Keratinocyte (primary cell): Measurements from ENCODE around the gene TEX261. TPM values are rescaled to one million over a fixed set of nuclear protein-coding genes. Genes with fewer than 3 reads are reported as not detected.

Experiments
- DNase-seq: peaks from one replicate; pipeline ENCODE4 v3.0.0-alpha.2; 2011; ENCODE audit warnings: low read depth, missing footprints, low spot score
- FAIRE-seq: peaks from 2 replicates; lab custom pipeline; 2011; peaks lifted over from hg19 to GRCh38; lab: Jason Lieb, UNC
- H2AFZ ChIP-seq: 2 replicates; pipeline ENCODE4 v1.6.0; 2012; ENCODE audit warnings: low read length, control low read depth, inconsistent platforms; ENCODE audit not compliant: control insufficient read depth
- H3K27ac ChIP-seq: 2 replicates; pipeline ENCODE4 v1.5.1; 2011; ENCODE audit warnings: low read length; ENCODE audit not compliant: control insufficient read depth, insufficient read depth
- H3K27me3 ChIP-seq: 3 replicates; pipeline ENCODE4 v1.6.0; 2011; ENCODE audit warnings: low read length; ENCODE audit not compliant: control insufficient read depth, insufficient read depth; ENCODE audit errors: extremely low read depth
- H3K36me3 ChIP-seq, 2 experiments: 2 replicates in 1 of 2; 3 replicates in 1 of 2; pipeline ENCODE4 v1.5.1; 2011; ENCODE audit warnings: low read length in 2 of 2, mild to moderate bottlenecking in 1 of 2; ENCODE audit not compliant: control insufficient read depth in 2 of 2, insufficient read depth in 2 of 2; ENCODE audit errors: extremely low read depth in 1 of 2
- H3K4me1 ChIP-seq: 3 replicates; pipeline ENCODE4 v1.5.1; 2011; ENCODE audit warnings: low read length; ENCODE audit not compliant: control insufficient read depth, insufficient read depth; ENCODE audit errors: extremely low read depth
- H3K4me2 ChIP-seq: 3 replicates; pipeline ENCODE4 v1.6.0; 2011; ENCODE audit warnings: low read depth, low read length; ENCODE audit not compliant: control insufficient read depth, insufficient read depth; ENCODE audit errors: extremely low read depth
- H3K4me3 ChIP-seq, 3 experiments: fragments of 200-600 bp in 1 of 3; sonication (generic) in 1 of 3; 2 replicates in 2 of 3; 3 replicates in 1 of 3; pipeline ENCODE4 v1.5.1; 2011 to 2016; ENCODE audit warnings: low read length in 3 of 3, mild to moderate bottlenecking in 3 of 3, control low read depth in 2 of 3, inconsistent platforms in 1 of 3, low read depth in 1 of 3, mixed read lengths in 1 of 3, mixed run types in 1 of 3, moderate library complexity in 1 of 3; ENCODE audit not compliant: control insufficient read depth in 2 of 3, insufficient read depth in 2 of 3; ENCODE audit errors: extremely low read depth in 1 of 3
- H3K79me2 ChIP-seq: 2 replicates; pipeline ENCODE4 v1.6.0; 2012; ENCODE audit warnings: low read length; ENCODE audit not compliant: control insufficient read depth, insufficient read depth
- H3K9ac ChIP-seq: 3 replicates; pipeline ENCODE4 v1.6.0; 2011; ENCODE audit warnings: low read length; ENCODE audit not compliant: control insufficient read depth, insufficient read depth; ENCODE audit errors: extremely low read depth
- H3K9me1 ChIP-seq: 3 replicates; pipeline ENCODE4 v1.6.0; 2011; ENCODE audit warnings: low read length; ENCODE audit not compliant: control insufficient read depth, insufficient read depth; ENCODE audit errors: extremely low read depth
- H3K9me3 ChIP-seq: 2 replicates; pipeline ENCODE4 v1.5.1; 2012; ENCODE audit warnings: low read depth, low read length; ENCODE audit not compliant: control insufficient read depth
- H4K20me1 ChIP-seq: 3 replicates; pipeline ENCODE4 v1.6.0; 2011; ENCODE audit warnings: low read length; ENCODE audit not compliant: control insufficient read depth, insufficient read depth; ENCODE audit errors: extremely low read depth
- CTCF ChIP-seq, 3 experiments: IDR thresholded peaks in 1 of 3; conservative IDR thresholded peaks in 1 of 3; optimal IDR thresholded peaks in 1 of 3; 2 replicates in 2 of 3; 3 replicates in 1 of 3; pipeline versions ENCODE3 to v1.5.1; 2011; ENCODE audit warnings: low read length in 3 of 3, mild to moderate bottlenecking in 3 of 3, moderate library complexity in 2 of 3, control low read depth in 1 of 3, inconsistent platforms in 1 of 3; ENCODE audit not compliant: insufficient read depth in 2 of 3; ENCODE audit errors: extremely low read depth in 1 of 3
- EZH2 ChIP-seq: IDR thresholded peaks from one replicate; pipeline ENCODE4 v1.6.1; 2012; ENCODE audit warnings: inconsistent platforms, mild to moderate bottlenecking, low read length, moderate library complexity
- dilution Hi-C: fragments of 300-500 bp; cut with MboI; formaldehyde crosslinking; loops from one replicate; pipeline ENCODE4 v1.7.0; 2020; ENCODE audit warnings: low sequenced_read_pairs; ENCODE audit not compliant: extremely low pct_ligation_motif_present
- polyA plus RNA-seq, 5 experiments: library from polyadenylated mRNA; depleted of rRNA in 3 of 5; stranded (reverse) in 3 of 5; stranded (forward) in 1 of 5; unstranded in 1 of 5; fragments of >200 nt; gene quantifications; 1 replicate in 1 of 5; 2 replicates in 3 of 5; 3 replicates in 1 of 5; pipeline versions ENCODE4 v1.2.1 to v1.2.3, GENCODE V29; 2011 to 2012; ENCODE audit warnings: missing spikeins in 2 of 5, low read depth in 1 of 5, low replicate concordance in 1 of 5

Gene TEX261
- polyA plus RNA-seq, 1 donor (not counting 4 experiments of a cell fraction or from before 2014, with no cell fraction given), result 78.8 TPM

- no peak overlapping the region for H3K27ac ChIP-seq
- dilution Hi-C loops, result no loop called here
- H3K79me2 ChIP-seq, result no peaks in the 10 kb centered on the region
- no peaks in the 10 kb centered on the region for H4K20me1 ChIP-seq
- H3K4me3 ChIP-seq, result no peak overlapping the region
- DNase-seq, result no peak
- H3K27me3 ChIP-seq, result peaks cover 20% of the 10 kb centered on the region
- H2AFZ ChIP-seq, result no peak overlapping the region
- no peak overlapping the region for H3K9ac ChIP-seq
- H3K4me1 ChIP-seq, result peaks cover 10% of the 10 kb centered on the region
- no peak for FAIRE-seq
- H3K9me1 ChIP-seq, result no peaks in the 10 kb centered on the region
- TF ChIP-seq EZH2, result no peak
- no peak for TF ChIP-seq CTCF (optimal IDR thresholded peaks at IDR 0.05 in 1 of 3, IDR thresholded peaks at IDR 0.05 in 1 of 3, conservative IDR thresholded peaks at IDR 0.05 in 1 of 3; ENCODE audit: extremely low read depth in 1 of 3, insufficient read depth in 2 of 3, low read length in 3 of 3)
- H3K9me3 ChIP-seq, result no peaks in the 10 kb centered on the region
- no peaks in the 10 kb centered on the region for H3K36me3 ChIP-seq
- no peak overlapping the region for H3K4me2 ChIP-seq
Measured at GRCh38 chr2:70943205-70943871, 51.3 kb downstream of the TEX261 start.

- no peak for DNase-seq
- Histone ChIP-seq H3K9ac (no peak overlapping the region), H3K4me2 (no peak overlapping the region), H3K4me1 (peaks cover 3% of the 10 kb centered on the region), H3K36me3 (no peaks in the 10 kb centered on the region), H3K27me3 (peaks cover 20% of the 10 kb centered on the region), H3K4me3 (no peak overlapping the region), H3K9me3 (no peaks in the 10 kb centered on the region), H3K79me2 (no peaks in the 10 kb centered on the region), H2AFZ (no peak overlapping the region), H3K9me1 (no peaks in the 10 kb centered on the region), H4K20me1 (no peaks in the 10 kb centered on the region), H3K27ac (no peak overlapping the region)
- dilution Hi-C loops, result no loop called here
- TF ChIP-seq EZH2 (no peak), CTCF (optimal IDR thresholded peaks at IDR 0.05 in 1 of 3, IDR thresholded peaks at IDR 0.05 in 1 of 3, conservative IDR thresholded peaks at IDR 0.05 in 1 of 3; ENCODE audit: extremely low read depth in 1 of 3, insufficient read depth in 2 of 3, low read length in 3 of 3) (no peak)
- FAIRE-seq, result no peak
Measured at GRCh38 chr2:70942396-70943204, 52.1 kb downstream of the TEX261 start.
